ENCODE results near the gene LRRC37A2. TPM values are rescaled to one million over a fixed set of nuclear protein-coding genes. Genes with fewer than 3 reads are reported as not detected.

The LRRC37A2 gene
- total RNA-seq: 1.9 and 3.4 TPM in 2 replicates

DNA sequence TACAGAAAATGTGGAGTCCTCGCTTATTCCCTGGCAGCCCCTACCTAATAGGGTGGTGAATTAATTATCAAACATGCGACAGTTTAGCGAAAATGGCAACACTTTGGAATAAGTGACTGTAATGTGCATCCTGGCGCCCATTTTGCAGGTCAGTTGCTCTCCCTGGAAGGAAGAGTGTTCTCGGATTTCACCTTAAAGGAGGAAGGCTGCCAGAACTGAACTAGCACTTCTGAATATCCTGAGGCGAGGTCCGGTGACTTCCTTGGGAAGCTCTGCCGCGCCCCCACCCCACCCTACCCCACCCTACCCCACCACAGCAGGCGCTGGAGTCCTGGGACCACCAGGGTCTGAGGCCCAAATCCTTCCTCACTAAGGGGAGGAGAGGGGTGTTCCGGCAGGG, at the start of gene LRRC37A2:
Gene LRRC37A2 (plus strand): TSS at position 301 of the 400 bp plus-strand sequence. CDS start 245 bp downstream, outside the sequence.

GRCh38 chr17:46579083-46580075, 67.1 kb downstream of the LRRC37A2 start, which contains the start of gene ARL17A:
ARL17A (minus strand) TSS chr17:46579691; CDS start chr17:46576322, 3,369 bp downstream.

GRCh38 chr17:46590157-46591146, 78.2 kb downstream of the LRRC37A2 start, which contains the start of gene NSF:
NSF (plus strand) TSS chr17:46590669; CDS start chr17:46590776, 107 bp downstream.

Other genes with a start within 250 kb of the LRRC37A2 start
- gene LRRC37A, start 217.3 kb upstream of the LRRC37A2 start, total RNA-seq: 0.48 and 1.5 TPM in 2 replicates
- gene ARL17B, start 150.7 kb upstream of the LRRC37A2 start, total RNA-seq: 2.6 and 6.5 TPM in 2 replicates
- 1.4 and 1.5 TPM in 2 replicates for gene ARL17A, start 67.2 kb downstream of the LRRC37A2 start, total RNA-seq
- gene NSF, start 78.2 kb downstream of the LRRC37A2 start, total RNA-seq: 13.5 and 19.8 TPM in 2 replicates

Data from tracheal epithelial cell (primary cell).